A549 treated with AZD9567 at 1 μM for 4 hours (cell line): ENCODE results near the gene NTSR1. TPM values are rescaled to one million over a fixed set of nuclear protein-coding genes. Genes with fewer than 3 reads are reported as not detected.

ENCODE experiments used
- total RNA-seq: library from RNA; stranded (reverse); fragments of 200-300 nt; extraction: Qiagen RNA extraction; gene quantifications from 5 replicates; pipeline ENCODE4 v1.2.3, GENCODE V29; 2022; ENCODE audit not compliant: insufficient read depth

Gene NTSR1
- 0.07 to 0.14 TPM (median 0.08 TPM) in 4 of 5 replicates, not detected in the other for total RNA-seq

DNA sequence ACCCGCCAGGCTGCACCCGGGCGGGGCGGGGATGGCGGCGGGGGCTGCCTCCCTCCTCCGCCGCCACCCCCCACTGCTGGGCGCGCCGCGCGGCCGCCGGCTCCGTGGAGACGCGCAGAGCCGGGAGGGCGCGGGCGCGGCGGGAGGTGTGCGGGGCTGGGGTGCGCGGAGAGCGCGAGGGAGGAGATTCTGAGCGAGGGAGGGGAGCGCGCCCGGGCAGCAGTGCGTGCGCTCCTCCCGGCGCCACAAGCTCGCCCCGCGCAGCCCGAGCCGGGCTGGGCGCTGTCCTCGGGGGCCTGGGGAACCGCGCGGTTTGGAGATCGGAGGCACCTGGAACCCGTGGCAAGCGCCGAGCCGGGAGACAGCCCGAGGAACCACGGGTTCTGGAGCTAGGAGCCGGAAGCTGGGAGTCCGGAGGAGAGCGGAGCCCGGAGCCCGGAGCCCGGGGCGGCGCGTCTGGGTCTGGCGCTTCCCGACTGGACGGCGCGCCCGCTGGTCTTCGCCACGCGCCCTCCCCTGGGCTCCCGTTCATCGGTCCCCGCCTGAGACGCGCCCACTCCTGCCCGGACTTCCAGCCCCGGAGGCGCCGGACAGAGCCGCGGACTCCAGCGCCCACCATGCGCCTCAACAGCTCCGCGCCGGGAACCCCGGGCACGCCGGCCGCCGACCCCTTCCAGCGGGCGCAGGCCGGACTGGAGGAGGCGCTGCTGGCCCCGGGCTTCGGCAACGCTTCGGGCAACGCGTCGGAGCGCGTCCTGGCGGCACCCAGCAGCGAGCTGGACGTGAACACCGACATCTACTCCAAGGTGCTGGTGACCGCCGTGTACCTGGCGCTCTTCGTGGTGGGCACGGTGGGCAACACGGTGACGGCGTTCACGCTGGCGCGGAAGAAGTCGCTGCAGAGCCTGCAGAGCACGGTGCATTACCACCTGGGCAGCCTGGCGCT is at the start of gene NTSR1:
NTSR1 (plus strand) TSS at position 246 of the 946 bp plus-strand sequence; CDS start at position 618, 372 bp downstream.

DNA sequence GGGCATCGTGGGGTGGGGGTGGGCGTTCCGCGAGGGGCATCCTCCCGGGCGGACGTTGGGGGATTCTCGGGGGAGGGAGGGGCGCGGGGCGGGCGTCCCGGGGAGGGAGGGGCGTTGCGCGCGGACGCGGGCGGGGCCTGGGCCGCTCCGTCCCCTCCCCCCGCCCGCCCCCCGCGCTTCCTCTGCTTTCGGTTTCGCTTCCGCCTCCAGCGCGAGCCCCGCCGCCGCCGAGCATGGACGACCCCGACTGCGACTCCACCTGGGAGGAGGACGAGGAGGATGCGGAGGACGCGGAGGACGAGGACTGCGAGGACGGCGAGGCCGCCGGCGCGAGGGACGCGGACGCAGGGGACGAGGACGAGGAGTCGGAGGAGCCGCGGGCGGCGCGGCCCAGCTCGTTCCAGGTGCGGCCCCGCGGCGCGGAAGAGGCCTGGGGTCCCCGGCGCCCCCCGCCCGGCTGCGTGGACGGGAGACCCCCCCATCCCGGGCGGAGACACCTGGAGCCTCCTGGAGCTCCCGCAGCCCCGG is 96.1 kb downstream of the NTSR1 start, which contains the start of gene OGFR:
OGFR (plus strand) TSS at position 209 of the 528 bp plus-strand sequence; CDS start at position 234, 25 bp downstream.

Other genes with a start within 250 kb of the NTSR1 start
- gene GATA5, start 232.8 kb upstream of the NTSR1 start, total RNA-seq, result 0.67 to 2.3 TPM (median 0.77 TPM) in 5 replicates
- 8.5 to 10.9 TPM (median 10.6 TPM) in 5 replicates for gene SLCO4A1, start 66.3 kb upstream of the NTSR1 start, total RNA-seq
- gene MRGBP, start 87.6 kb downstream of the NTSR1 start, total RNA-seq, result 18.7 to 26.2 TPM (median 23.4 TPM) in 5 replicates
- gene OGFR, start 96.0 kb downstream of the NTSR1 start, total RNA-seq, result 40.2 to 48.7 TPM (median 46.2 TPM) in 5 replicates
- gene COL9A3, start 108.2 kb downstream of the NTSR1 start, total RNA-seq, result 0.43 to 0.62 TPM (median 0.54 TPM) in 4 of 5 replicates, not detected in the other
- gene TCFL5, start 153.0 kb downstream of the NTSR1 start, total RNA-seq, result 3.7 to 8.3 TPM (median 4.3 TPM) in 5 replicates
- 18.1 to 25.2 TPM (median 24.3 TPM) in 5 replicates for gene DIDO1, start 217.7 kb downstream of the NTSR1 start, total RNA-seq
- gene GID8, start 229.3 kb downstream of the NTSR1 start, total RNA-seq, result 22.5 to 24.8 TPM (median 23.5 TPM) in 5 replicates
- 0.03 TPM in 2 of 5 replicates, not detected in the others for gene SLC17A9, start 243.9 kb downstream of the NTSR1 start, total RNA-seq